Caco-2 (cell line): ENCODE measurements around the gene NKAIN4. TPM values are rescaled to one million over a fixed set of nuclear protein-coding genes. Genes with fewer than 3 reads are reported as not detected.

Source experiments
- BruUV-seq: library from RNA; stranded (reverse); fragments of 400-500 nt; replicated peaks from 2 replicates; lab custom pipeline; 2021; lab: Mats Ljungman, UMichigan
- CTCF ChIA-PET: fragments of 300-600 bp; sonication (Branson Sonifier 250); formaldehyde crosslinking; loops from one replicate; lab custom pipeline; 2022; ENCODE audit warnings: antibody characterized with exemption; lab: Charles Lee
- POLR2A ChIA-PET: fragments of 300-600 bp; sonication (Branson Sonifier 250); formaldehyde crosslinking; loops from one replicate; lab custom pipeline; 2022; ENCODE audit warnings: antibody characterized with exemption; lab: Charles Lee
- DNase-seq, 2 experiments: peaks; one replicate each; pipeline versions ENCODE4 v3.0.0 to v3.0.0-alpha.2; 2020 to 2022
- H3K27me3 ChIP-seq: replicated peaks from 2 replicates; pipeline ENCODE4 v1.6.0; 2011; ENCODE audit warnings: low read length; ENCODE audit not compliant: control insufficient read depth, insufficient read depth
- H3K36me3 ChIP-seq: 2 replicates; pipeline ENCODE4 v1.5.1; 2011; ENCODE audit warnings: low read length; ENCODE audit not compliant: control insufficient read depth, insufficient read depth
- H3K4me1 ChIP-seq: fragments of 250-450 bp; sonication (Bioruptor Pico); 2 replicates; pipeline ENCODE4 v1.5.1; 2020; ENCODE audit warnings: mild to moderate bottlenecking
- H3K4me3 ChIP-seq: 2 replicates; pipeline ENCODE4 v1.5.1; 2011; ENCODE audit warnings: low read depth, mild to moderate bottlenecking, control low read depth, low read length
- H3K9me3 ChIP-seq: fragments of 250-450 bp; sonication (Bioruptor Pico); 2 replicates; pipeline ENCODE4 v1.5.1; 2020; ENCODE audit warnings: mild to moderate bottlenecking, moderate library complexity
- H3K27ac Mint-ChIP-seq: one replicate; pipeline ENCODE4 v1.8.0; 2022; ENCODE audit warnings: mixed read lengths; ENCODE audit not compliant: unreplicated experiment
- H3K27me3 Mint-ChIP-seq: one replicate; pipeline ENCODE4 v1.8.0; 2022; ENCODE audit warnings: mixed read lengths; ENCODE audit not compliant: insufficient read depth, unreplicated experiment
- H3K36me3 Mint-ChIP-seq: one replicate; pipeline ENCODE4 v1.8.0; 2022; ENCODE audit warnings: mild to moderate bottlenecking, mixed read lengths; ENCODE audit not compliant: insufficient read depth, unreplicated experiment
- H3K4me1 Mint-ChIP-seq: one replicate; pipeline ENCODE4 v1.8.0; 2022; ENCODE audit warnings: low read depth, mixed read lengths; ENCODE audit not compliant: unreplicated experiment
- H3K4me3 Mint-ChIP-seq: one replicate; pipeline ENCODE4 v1.8.0; 2022; ENCODE audit warnings: mild to moderate bottlenecking, moderate library complexity, mixed read lengths; ENCODE audit not compliant: unreplicated experiment
- H3K9me3 Mint-ChIP-seq: one replicate; pipeline ENCODE4 v1.8.0; 2022; ENCODE audit warnings: mixed read lengths; ENCODE audit not compliant: unreplicated experiment
- intact Hi-C: fragments of 100-400 bp; cut with micrococcal nuclease; formaldehyde crosslinking; loops from one replicate; pipeline ENCODE4 v1.10.0; 2022; ENCODE audit not compliant: unreplicated experiment
- total RNA-seq: library from RNA; stranded (reverse); gene quantifications from 2 replicates; pipeline ENCODE4 v1.2.3, GENCODE V29; 2022
- TF ChIP-seq, protein P1 (sequence below), 2 experiments: fragments of 200-600 bp in 1 of 2; IDR thresholded peaks; 1 replicate in 1 of 2; 2 replicates in 1 of 2; pipeline versions ENCODE4 v1.5.1 to v1.8.0; 2011 to 2022; ENCODE audit warnings: antibody characterized with exemption in 1 of 2, control low read depth in 1 of 2, inconsistent platforms in 1 of 2, low read depth in 1 of 2, low read length in 1 of 2, mild to moderate bottlenecking in 1 of 2, moderate library complexity in 1 of 2; ENCODE audit not compliant: insufficient read depth in 1 of 2, severe bottlenecking in 1 of 2, unreplicated experiment in 1 of 2

NKAIN4 gene
- total RNA-seq, 1 experiment from 2014 or later: 2.7 TPM

DNA sequence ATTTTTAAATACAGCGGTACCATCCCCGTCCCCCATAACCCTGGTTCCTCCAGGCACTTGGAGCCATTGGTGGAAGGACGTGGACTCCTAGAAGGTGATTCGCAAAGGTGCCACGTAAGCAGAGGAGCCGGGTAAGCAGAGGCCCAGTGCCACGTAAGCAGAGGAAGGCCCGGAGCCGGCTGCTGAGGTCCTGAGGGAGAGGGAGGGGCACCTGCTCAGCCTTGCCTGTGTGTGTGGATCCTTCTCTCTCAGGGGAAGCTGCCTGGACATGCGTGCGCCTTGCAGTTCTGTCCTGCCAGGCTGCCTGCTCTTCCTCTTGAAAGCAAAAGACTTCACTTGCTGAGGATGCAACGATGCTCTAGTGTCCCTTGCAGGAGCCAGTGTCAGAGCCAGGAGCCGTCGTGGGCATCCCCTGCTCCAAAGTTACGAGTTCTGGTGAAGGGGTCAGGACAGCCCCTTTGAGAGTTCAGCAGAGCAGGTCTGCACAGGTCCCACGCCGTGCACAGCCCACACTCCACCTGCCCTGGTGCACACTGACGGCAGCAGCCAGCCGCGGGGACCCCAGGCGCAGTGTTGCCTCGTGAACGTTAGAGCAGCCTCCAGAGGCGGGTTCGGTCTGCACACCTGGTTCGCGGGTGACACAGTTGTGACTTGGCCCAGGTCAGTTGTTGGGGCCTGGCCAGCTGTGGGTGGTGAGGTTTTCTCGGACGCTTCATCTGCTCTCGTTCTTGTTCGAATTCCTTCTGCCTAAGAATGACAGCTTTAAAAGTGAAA, 1.9 kb upstream of the NKAIN4 start:
- H3K27me3 ChIP-seq: no peaks in the 10 kb centered on the region
- Mint-ChIP-seq H3K9me3 (no peaks in the 10 kb centered on the region), H3K27me3 (no peaks in the 10 kb centered on the region), H3K4me3 (no peak overlapping the region), H3K4me1 (peaks cover 39% of the 10 kb centered on the region), H3K36me3 (peaks cover 4% of the 10 kb centered on the region), H3K27ac (peak overlapping the region; percentile 20)
- BruUV-seq: no TSS peak
- no peaks in the 10 kb centered on the region for H3K9me3 ChIP-seq
- TF ChIP-seq, protein P1, sequence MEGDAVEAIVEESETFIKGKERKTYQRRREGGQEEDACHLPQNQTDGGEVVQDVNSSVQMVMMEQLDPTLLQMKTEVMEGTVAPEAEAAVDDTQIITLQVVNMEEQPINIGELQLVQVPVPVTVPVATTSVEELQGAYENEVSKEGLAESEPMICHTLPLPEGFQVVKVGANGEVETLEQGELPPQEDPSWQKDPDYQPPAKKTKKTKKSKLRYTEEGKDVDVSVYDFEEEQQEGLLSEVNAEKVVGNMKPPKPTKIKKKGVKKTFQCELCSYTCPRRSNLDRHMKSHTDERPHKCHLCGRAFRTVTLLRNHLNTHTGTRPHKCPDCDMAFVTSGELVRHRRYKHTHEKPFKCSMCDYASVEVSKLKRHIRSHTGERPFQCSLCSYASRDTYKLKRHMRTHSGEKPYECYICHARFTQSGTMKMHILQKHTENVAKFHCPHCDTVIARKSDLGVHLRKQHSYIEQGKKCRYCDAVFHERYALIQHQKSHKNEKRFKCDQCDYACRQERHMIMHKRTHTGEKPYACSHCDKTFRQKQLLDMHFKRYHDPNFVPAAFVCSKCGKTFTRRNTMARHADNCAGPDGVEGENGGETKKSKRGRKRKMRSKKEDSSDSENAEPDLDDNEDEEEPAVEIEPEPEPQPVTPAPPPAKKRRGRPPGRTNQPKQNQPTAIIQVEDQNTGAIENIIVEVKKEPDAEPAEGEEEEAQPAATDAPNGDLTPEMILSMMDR (IDR thresholded peaks at IDR 0.05; ENCODE audit: insufficient read depth in 1 of 2, low read depth in 1 of 2, low read length in 1 of 2, severe bottlenecking in 1 of 2, unreplicated experiment in 1 of 2): no peak
- peaks cover 62% of the 10 kb centered on the region for H3K4me1 ChIP-seq
- CTCF ChIA-PET: interaction anchor here (1.3 to 1.7 kb wide), 3 partner anchors 13 to 33 kb away, joined by 3 to 22 read pairs (median 6); no protein-coding TSS in a partner anchor
- no peaks in the 10 kb centered on the region for H3K36me3 ChIP-seq
- no peak for DNase-seq
- POLR2A ChIA-PET: no interaction called here
- intact Hi-C loops: no loop called here
- H3K4me3 ChIP-seq: no peak overlapping the region

DNA sequence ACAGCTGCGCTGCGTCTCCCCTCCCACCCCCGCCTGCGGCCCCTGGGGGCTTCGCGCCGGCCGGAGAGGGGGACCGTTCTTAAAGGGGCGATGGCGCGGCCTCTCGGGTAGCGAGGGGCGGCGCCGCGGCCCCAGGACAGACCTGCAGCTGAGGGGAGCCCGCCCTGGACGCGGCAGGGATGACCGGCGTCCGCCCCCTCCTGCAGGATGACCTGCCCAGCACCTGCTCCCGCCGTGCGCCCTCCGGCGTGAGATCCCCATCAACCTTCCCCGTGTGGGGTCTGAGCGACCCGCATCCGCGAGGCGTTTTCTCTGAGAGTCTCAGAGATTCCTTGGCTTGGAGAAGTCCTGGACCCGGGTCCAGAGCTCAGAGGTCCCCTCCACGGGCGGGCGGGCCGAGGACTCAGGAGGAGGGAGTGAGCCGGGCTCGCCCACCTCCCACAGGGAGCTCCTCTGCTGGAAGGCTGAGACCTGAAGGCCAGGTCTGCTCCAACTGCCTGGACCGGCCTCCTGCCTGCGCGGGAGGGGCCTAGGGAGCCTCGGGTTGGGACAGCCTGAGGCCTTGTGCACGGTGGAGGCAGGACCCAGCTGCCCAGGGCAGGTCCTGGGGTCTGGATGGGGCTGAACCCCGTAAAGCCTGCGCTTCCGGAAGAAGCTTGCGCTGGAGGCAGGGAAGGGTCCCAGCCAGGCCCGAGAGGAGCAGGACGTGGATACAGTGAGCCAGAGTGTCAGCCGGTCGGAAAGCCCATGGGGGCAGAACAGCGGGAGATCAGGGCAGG, 532 bp upstream of the NKAIN4 start:
- H3K4me3 Mint-ChIP-seq: peak overlapping the region; percentile 59
- intact Hi-C loops: no loop called here

More for the DNA sequence above, 532 bp upstream of the NKAIN4 start:
- H3K9me3 Mint-ChIP-seq: no peaks in the 10 kb centered on the region
- peaks cover 46% of the 10 kb centered on the region for H3K4me1 Mint-ChIP-seq
- H3K36me3 Mint-ChIP-seq: peaks cover 9% of the 10 kb centered on the region
- POLR2A ChIA-PET: interaction anchor here (0.5 to 0.7 kb wide), 2 partner anchors 17 to 33 kb away, joined by 6 to 10 read pairs; no protein-coding TSS in a partner anchor
- H3K36me3 ChIP-seq: no peaks in the 10 kb centered on the region
- no peaks in the 10 kb centered on the region for H3K27me3 ChIP-seq
- peak in 1 of 2 experiments; percentile 58 for DNase-seq
- H3K9me3 ChIP-seq: no peaks in the 10 kb centered on the region
- H3K4me1 ChIP-seq: peaks cover 56% of the 10 kb centered on the region
- H3K27me3 Mint-ChIP-seq: no peaks in the 10 kb centered on the region
- TF ChIP-seq, protein P1 (IDR thresholded peaks at IDR 0.05; ENCODE audit: insufficient read depth in 1 of 2, low read depth in 1 of 2, low read length in 1 of 2, severe bottlenecking in 1 of 2, unreplicated experiment in 1 of 2): no peak
- no TSS peak for BruUV-seq
- CTCF ChIA-PET: interaction anchor here (0.6 to 1.7 kb wide), 7 partner anchors 9 to 116 kb away, joined by 3 to 22 read pairs (median 6); no protein-coding TSS in a partner anchor
- peak overlapping the region; percentile 20 for H3K27ac Mint-ChIP-seq
- H3K4me3 ChIP-seq: peak overlapping the region; percentile 4; the same call in 1 of the 2 replicates
